ENCODE data around the gene CTNNB1. TPM values are rescaled to one million over a fixed set of nuclear protein-coding genes. Genes with fewer than 3 reads are reported as not detected.
A peak's percentile ranks its signal among the peaks of the same experiment; 100 is the strongest.

CTNNB1 gene
- total and polyA plus RNA-seq, 2 experiments from 2014 or later = 89.4 to 566 TPM

- TF ChIP-seq ZNF114 (CRISPR knock-in tag; IDR thresholded peaks at IDR 0.05) (no peak), STAT1 (IDR thresholded peaks at IDR 0.05; ENCODE audit: unreplicated experiment) (no peak), CREB1 (CRISPR knock-in tag; IDR thresholded peaks at IDR 0.05; ENCODE audit: low read depth) (no peak), EZH2 (IDR thresholded peaks at IDR 0.05; ENCODE audit: low read depth, unreplicated experiment) (no peak), JUNB (IDR thresholded peaks at IDR 0.05; ENCODE audit: unreplicated experiment) (no peak)
- TF ChIP-seq, protein P1, sequence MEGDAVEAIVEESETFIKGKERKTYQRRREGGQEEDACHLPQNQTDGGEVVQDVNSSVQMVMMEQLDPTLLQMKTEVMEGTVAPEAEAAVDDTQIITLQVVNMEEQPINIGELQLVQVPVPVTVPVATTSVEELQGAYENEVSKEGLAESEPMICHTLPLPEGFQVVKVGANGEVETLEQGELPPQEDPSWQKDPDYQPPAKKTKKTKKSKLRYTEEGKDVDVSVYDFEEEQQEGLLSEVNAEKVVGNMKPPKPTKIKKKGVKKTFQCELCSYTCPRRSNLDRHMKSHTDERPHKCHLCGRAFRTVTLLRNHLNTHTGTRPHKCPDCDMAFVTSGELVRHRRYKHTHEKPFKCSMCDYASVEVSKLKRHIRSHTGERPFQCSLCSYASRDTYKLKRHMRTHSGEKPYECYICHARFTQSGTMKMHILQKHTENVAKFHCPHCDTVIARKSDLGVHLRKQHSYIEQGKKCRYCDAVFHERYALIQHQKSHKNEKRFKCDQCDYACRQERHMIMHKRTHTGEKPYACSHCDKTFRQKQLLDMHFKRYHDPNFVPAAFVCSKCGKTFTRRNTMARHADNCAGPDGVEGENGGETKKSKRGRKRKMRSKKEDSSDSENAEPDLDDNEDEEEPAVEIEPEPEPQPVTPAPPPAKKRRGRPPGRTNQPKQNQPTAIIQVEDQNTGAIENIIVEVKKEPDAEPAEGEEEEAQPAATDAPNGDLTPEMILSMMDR (conservative IDR thresholded peaks at IDR 0.05; ENCODE audit: low read depth in 2 of 2) = no peak
- TF ChIP-seq, protein P2, sequence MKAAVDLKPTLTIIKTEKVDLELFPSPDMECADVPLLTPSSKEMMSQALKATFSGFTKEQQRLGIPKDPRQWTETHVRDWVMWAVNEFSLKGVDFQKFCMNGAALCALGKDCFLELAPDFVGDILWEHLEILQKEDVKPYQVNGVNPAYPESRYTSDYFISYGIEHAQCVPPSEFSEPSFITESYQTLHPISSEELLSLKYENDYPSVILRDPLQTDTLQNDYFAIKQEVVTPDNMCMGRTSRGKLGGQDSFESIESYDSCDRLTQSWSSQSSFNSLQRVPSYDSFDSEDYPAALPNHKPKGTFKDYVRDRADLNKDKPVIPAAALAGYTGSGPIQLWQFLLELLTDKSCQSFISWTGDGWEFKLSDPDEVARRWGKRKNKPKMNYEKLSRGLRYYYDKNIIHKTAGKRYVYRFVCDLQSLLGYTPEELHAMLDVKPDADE (IDR thresholded peaks at IDR 0.05) = no peak
- TF ChIP-seq, protein P3, sequence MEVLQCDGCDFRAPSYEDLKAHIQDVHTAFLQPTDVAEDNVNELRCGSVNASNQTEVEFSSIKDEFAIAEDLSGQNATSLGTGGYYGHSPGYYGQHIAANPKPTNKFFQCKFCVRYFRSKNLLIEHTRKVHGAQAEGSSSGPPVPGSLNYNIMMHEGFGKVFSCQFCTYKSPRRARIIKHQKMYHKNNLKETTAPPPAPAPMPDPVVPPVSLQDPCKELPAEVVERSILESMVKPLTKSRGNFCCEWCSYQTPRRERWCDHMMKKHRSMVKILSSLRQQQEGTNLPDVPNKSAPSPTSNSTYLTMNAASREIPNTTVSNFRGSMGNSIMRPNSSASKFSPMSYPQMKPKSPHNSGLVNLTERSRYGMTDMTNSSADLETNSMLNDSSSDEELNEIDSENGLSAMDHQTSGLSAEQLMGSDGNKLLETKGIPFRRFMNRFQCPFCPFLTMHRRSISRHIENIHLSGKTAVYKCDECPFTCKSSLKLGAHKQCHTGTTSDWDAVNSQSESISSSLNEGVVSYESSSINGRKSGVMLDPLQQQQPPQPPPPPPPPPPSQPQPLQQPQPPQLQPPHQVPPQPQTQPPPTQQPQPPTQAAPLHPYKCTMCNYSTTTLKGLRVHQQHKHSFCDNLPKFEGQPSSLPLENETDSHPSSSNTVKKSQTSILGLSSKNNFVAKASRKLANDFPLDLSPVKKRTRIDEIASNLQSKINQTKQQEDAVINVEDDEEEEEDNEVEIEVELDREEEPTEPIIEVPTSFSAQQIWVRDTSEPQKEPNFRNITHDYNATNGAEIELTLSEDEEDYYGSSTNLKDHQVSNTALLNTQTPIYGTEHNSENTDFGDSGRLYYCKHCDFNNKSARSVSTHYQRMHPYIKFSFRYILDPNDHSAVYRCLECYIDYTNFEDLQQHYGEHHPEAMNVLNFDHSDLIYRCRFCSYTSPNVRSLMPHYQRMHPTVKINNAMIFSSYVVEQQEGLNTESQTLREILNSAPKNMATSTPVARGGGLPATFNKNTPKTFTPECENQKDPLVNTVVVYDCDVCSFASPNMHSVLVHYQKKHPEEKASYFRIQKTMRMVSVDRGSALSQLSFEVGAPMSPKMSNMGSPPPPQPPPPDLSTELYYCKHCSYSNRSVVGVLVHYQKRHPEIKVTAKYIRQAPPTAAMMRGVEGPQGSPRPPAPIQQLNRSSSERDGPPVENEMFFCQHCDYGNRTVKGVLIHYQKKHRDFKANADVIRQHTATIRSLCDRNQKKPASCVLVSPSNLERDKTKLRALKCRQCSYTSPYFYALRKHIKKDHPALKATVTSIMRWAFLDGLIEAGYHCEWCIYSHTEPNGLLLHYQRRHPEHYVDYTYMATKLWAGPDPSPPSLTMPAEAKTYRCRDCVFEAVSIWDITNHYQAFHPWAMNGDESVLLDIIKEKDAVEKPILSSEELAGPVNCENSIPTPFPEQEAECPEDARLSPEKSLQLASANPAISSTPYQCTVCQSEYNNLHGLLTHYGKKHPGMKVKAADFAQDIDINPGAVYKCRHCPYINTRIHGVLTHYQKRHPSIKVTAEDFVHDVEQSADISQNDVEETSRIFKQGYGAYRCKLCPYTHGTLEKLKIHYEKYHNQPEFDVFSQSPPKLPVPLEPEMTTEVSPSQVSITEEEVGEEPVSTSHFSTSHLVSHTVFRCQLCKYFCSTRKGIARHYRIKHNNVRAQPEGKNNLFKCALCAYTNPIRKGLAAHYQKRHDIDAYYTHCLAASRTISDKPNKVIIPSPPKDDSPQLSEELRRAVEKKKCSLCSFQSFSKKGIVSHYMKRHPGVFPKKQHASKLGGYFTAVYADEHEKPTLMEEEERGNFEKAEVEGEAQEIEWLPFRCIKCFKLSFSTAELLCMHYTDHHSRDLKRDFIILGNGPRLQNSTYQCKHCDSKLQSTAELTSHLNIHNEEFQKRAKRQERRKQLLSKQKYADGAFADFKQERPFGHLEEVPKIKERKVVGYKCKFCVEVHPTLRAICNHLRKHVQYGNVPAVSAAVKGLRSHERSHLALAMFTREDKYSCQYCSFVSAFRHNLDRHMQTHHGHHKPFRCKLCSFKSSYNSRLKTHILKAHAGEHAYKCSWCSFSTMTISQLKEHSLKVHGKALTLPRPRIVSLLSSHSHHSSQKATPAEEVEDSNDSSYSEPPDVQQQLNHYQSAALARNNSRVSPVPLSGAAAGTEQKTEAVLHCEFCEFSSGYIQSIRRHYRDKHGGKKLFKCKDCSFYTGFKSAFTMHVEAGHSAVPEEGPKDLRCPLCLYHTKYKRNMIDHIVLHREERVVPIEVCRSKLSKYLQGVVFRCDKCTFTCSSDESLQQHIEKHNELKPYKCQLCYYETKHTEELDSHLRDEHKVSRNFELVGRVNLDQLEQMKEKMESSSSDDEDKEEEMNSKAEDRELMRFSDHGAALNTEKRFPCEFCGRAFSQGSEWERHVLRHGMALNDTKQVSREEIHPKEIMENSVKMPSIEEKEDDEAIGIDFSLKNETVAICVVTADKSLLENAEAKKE (CRISPR knock-in tag; IDR thresholded peaks at IDR 0.05) = no peak
- H3K4me1 ChIP-seq (ENCODE audit: insufficient read depth) = peaks cover 18% of the 10 kb centered on the region; the same call in 1 of the 2 replicates
- ATAC-seq (peak; percentile 31; the same call in 1 of the 3 replicates), DNase-seq (ENCODE audit: low spot score) (no peak)
- H3K79me2 ChIP-seq (replicated peaks; ENCODE audit: insufficient read depth) = peaks cover 100% of the 10 kb centered on the region
- H3K36me3 Mint-ChIP-seq (ENCODE audit: low read depth) = peaks cover 53% of the 10 kb centered on the region
- H3K27ac ChIP-seq (ENCODE audit: low read depth) = no peak overlapping the region
- peaks cover 70% of the 10 kb centered on the region for H4K20me1 ChIP-seq (replicated peaks; ENCODE audit: insufficient read depth)
- H3K4me1 Mint-ChIP-seq = peaks cover 30% of the 10 kb centered on the region
- H3F3A ChIP-seq (replicated peaks; ENCODE audit: low read depth) = no peaks in the 10 kb centered on the region
- no peaks in the 10 kb centered on the region for H3K9me3 Mint-ChIP-seq
- no peak overlapping the region for H3K4me3 Mint-ChIP-seq
- H3K9me2 ChIP-seq (ENCODE audit: insufficient read depth) = no peaks in the 10 kb centered on the region
- H3K27ac Mint-ChIP-seq = no peak overlapping the region
- no peak overlapping the region for H2AFZ ChIP-seq
- H3K27me3 Mint-ChIP-seq (ENCODE audit: insufficient read depth, low read depth, poor library complexity) = peaks cover 2% of the 10 kb centered on the region
- no peak overlapping the region for H3K4me3 ChIP-seq
- no peaks in the 10 kb centered on the region for H3K27me3 ChIP-seq (ENCODE audit: insufficient read depth)
- no peak overlapping the region for H3K4me2 ChIP-seq
- H3K36me3 ChIP-seq (ENCODE audit: insufficient read depth) = peaks cover 39% of the 10 kb centered on the region
Observed at GRCh38 chr3:41224120-41224806, 25.0 kb downstream of the CTNNB1 start.
